ENCODE measurements around the gene ATP1A1.

The ATP1A1 gene

DNA sequence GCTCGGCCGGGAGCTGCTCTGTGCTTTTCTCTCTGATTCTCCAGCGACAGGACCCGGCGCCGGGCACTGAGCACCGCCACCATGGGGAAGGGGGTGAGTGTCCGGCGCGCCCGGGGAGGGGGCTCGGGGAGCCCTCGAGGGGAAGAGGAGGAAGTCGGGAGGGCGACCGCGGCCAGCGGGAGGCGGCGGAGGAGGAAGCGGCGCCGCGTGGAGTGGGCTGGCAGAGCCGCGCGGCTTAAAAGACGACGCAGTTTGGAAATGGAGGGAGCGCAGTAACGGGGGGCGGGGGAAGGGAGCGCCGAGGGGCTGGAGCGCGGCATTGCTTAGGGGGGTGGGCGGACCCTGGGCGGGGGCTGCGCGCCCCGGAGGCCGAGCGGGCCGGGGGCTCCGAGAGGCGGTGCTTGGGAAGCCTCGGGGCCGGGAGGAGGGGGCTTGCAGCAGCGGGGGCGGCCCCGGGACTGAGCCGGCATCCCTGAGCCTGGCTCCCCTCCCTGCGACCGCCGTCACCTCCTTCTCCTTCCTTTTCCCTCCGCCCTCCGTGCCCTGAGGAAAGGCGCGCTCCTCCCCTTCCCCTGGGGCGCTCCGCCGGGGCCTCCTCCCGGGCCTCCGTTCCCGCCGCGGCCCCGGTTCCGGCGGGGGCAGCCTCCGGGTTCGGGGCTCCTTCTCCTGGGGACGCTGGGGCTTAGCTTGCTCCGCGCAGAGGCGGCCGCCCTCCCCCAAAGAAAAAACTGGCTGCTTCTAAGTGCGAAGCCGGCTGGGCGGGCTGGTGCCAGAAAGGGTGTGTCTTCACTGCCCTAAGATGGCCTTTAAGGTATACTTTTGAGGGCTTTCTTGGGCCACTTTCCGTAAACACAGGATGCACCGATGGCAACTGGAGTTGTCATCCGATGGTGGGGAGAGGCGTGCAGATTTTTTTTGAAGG is 648 bp downstream of the ATP1A1 start:
- peak; percentile 53 for DNase-seq

DNA sequence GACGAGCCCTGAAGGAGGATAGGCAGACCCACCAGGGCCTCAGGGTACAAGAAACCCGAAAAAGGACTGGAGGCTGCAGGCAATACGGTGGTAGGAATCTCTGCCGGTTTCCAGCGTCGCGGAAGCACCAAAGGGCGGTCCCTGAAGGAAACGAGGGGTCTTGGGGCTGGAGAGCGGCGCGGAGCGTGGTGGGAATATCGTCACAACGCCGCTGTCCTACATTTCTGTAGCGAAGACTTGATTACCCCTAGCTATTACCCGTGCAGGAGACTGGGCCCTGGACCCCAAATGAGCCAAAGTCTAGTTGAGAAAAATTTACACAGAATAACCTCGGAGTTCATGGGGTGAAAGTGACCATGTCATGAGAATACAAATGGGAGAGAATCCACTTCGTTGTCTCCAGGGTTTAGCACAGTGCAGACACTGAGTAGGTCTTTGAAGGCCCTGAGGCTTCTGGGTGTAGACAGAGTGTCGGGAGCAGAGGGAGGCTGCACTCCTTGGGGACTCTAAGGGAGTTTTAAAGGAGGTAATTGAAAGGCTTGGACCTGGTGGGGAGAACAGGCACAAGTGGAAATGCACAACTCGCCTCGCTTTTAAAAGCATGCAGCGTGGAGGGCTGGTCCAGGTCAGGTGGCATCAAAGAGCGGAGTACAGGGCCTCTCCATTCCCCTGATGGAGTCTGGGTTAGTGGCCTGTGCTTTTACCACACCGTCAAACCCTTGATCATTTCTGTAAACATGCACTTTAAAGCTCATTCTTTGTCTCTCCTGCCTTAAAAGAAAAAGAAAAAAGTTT is 1.5 kb downstream of the ATP1A1 start:
- DNase-seq = peak; percentile 8

DNA sequence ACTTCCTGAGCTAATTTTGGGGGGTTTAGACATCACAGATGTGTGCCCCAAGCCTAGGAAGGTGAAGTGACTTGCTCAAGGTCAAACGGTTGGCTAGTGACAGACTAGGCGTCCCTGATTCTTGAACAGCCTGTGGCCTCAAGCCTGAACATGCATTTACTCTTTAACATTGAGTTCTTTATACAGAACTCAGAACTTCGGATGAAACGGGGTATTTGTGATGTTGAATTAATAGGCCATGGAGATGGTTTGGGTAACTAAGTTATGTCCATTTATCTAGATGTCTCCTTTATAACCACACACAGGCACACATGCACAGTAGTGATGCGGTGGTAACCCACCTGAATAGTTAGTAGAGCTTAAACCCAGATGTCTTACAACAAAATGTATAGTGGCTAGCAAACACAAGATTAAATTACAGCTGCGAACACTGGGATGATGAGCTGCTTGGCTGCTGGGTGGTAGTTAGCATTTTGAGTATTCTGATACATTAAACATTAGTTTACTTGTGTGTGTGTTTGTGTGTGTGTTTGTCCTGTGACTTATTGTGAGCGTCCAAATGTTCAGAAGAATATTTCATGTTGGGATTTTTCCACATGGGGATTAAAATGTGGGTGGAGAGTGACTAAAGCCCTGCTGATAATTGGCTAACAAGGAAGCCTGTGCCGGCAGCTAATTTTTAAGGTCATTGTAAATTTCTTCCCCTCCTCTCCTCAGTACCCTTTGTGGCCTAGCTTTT is 2.3 kb downstream of the ATP1A1 start:
- DNase-seq = no peak

DNA sequence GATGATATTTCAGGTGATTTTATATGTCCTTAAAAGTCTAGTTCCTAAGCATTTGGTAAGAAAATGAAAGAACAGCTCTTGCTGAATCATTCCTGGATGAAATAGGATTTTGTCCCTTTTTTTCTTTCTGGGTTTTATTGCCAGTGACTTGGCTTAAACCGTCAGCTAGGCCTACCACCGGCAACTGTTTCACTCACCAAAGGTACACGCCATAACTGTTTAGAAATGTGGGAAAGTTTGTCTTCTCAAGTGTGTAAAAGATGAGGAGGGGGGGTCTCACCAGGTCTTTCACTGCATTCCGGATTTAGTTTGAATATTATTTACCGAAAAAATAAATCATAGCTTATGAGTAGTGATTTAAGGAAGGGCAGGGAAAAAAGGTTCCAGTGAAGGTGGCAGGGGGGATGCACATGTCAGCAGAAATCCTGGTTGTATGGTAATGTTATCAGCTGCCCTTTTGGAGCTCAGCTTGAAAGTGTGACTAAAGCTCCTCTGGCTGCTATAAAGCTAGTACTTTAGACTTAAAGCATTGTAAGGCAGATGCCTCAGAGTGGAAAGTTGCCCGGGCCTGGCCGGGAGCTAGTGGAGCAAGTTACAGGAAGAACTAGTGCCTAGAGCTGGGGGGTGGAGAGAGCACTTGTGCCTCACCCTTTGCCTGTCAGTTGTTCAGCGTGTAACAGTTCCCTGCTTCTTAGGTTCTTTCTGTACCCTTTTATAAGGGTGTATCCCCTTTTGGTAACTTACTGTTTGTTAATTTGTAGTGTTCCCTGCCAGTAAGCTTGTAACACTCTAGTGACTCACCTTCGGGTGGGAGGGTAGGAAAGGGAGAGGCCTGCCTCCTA is 3.1 kb downstream of the ATP1A1 start:
- DNase-seq = peak; percentile 23

DNA sequence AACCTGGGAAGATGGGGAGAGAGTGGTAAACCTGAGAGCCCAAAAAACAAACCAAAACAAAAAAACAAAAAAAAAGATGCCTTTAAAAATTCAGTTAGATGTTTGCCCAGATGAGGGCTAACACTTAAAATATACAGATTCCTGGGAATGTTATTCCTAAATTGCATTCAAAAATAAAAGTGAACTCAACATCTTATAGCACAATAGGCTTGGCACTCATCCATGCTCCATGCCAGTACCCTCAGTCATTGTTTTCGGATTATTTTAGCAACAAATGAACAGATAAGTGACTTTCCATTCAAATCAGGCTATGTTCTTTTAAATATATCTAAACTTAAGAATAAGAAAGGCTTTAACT is 3.7 kb downstream of the ATP1A1 start:
- DNase-seq = no peak

DNA sequence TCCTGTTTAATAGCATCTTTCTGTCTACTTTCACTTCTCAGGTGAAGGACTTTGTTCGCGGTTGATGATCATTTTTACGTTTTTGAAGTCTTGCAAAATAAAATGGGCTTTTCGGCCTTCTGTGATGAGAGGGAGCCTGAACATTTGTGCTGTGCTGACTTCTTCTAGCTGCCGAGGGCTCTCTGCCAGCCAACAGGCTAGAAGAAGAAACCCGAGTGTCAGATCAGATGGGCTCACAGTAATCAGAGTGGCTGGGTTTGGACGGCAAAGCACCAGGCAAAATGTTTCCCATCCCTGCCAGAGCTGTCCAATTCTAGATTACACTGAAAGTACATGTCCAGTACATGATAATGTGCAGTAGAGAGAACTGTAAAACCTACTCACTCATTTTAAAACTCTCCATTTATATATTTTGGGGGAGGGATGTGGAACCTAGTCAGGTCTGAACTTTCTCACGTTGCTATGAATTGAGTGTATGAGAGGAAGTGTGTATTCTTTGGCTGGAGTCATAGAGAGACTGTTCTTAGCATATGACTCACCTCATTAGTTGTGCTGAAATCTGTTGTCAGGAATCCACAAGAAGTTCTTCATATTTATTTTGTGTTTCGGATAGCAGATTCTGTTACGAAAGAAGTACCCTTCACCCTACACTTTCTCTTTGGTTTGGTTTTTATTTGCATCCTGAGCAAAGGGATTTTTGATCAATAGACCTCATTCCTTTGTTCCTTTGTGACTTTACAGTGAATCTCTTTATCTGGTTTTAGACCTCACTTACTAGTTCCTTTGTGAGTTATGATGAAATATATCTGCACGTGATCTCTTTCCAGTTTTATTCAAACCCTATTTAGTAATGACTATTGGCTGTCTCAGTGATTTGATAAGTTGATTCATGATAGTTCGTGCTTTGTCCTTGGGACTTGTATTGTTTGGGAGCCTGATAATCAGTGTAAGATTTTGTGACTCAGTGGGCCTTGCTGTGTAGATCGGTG is 4.8 kb downstream of the ATP1A1 start:
- peak; percentile 22 for DNase-seq

DNA sequence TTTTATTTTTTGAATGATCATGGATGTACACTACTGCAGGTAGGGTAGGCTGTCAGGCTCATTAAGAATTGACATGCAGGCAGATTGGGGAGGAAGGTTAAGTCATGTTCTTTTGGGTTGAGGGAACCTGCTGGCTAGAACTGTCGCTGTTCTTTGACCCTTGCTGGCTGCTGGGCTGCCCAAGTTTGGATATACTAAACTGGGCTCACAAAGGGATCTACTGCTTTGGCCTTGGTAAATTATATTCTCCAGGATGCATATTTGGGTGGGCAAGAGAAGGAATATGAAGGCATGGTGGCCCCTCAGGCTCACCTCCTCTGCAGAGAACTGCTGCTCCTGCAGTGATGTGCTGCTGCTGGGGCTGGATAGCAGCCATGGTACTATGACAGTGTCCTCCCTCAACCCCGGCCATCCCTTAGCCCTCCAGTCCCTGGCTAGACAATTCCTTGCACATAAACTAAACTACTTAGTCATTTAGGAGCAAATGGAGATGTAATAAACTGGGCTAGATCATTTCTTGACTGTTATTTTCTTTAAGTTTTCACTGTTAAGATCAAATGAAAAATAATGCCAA is 6.1 kb downstream of the ATP1A1 start:
- DNase-seq = no peak

DNA sequence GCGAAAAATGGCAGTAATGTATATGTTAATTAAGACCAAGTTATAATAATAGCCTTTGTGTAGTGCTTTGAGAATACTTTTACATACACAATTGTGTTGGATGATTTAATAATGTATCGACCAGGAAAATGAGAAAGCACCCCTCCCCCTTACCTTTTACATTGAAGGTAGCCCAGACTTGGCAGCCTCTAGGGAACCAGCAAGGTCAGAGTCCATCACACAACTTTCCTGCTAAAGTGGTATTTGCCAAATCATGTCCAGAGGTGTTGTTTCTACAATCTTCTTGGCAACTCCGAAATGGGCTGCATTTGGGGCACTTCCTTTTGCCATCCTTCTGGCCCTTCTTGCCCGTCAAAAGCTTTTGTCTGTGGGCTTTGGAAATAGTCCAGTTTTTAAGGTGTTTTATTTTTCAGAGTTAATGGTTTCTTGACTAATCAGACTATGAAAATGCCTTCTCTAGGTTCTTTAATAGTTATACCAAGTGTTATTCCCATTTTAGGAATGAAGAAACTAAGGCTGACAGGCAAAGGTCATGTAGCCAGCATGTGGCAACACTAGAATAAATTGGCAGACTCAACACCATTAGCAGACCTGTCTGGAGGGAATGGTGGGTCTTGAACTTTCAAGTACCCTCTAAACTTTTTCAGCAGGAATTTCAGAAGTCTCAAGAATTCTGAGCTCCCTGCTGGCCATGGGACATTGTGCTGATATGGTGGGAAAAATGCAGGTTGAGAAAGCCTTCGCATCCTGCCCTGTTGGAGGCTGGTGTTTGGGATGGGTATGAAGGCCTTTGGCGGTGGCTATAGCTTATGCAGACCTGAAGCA is 6.8 kb downstream of the ATP1A1 start:
- DNase-seq = no peak

DNA sequence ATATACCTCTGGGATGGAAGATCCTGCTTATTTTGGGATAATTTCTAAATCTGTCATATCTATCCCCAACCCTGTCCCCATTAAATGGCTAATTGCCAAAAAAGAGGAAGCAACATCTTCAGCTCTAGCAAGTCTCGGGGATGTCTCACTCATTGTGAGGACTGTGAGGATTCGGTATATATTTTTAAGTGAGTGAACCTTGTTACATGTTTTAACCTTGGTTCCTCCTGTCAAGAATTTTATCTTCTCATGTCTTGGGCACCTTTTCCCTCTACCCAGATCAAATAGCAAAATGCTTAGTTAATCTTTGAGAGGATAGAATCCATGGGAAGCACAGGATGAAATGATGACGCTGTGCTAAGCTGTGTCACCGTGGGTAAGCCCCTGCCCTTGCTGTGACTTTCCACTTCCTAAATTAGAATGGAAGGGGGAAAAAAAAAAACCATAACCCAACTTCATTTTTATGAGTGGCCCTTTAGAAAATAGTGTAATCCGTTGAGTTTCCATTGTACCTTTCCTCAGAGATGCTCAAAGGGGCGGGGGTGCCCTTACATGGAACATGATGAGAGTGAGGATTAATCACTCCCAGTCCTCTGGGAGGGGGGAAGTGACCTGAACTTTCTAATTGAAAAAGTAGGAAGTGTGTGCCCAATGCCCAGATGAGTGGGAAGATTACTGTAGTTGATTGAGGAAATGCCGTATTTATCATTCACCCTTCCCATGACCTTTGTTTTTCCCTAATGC is 7.6 kb downstream of the ATP1A1 start:
- DNase-seq = no peak

DNA sequence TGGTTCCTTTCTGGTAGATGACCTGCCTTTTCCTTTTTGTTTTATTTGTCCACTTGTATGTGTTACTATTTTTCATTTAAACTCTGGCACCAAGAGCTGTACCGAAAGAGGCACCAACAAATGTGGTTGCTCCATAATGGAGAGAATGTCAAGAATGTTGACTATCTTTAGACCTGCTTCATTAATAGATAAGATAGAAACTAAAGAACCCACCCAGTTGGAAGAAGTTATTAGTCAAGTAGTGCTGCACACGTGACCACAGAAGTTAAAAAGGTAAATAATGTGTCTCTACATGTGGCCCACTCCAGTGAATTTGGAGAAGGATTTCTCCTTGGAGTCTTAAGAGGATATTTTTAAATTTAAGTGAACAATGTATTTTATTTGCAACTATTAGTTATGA is 9.3 kb downstream of the ATP1A1 start:
- no peak for DNase-seq

DNA sequence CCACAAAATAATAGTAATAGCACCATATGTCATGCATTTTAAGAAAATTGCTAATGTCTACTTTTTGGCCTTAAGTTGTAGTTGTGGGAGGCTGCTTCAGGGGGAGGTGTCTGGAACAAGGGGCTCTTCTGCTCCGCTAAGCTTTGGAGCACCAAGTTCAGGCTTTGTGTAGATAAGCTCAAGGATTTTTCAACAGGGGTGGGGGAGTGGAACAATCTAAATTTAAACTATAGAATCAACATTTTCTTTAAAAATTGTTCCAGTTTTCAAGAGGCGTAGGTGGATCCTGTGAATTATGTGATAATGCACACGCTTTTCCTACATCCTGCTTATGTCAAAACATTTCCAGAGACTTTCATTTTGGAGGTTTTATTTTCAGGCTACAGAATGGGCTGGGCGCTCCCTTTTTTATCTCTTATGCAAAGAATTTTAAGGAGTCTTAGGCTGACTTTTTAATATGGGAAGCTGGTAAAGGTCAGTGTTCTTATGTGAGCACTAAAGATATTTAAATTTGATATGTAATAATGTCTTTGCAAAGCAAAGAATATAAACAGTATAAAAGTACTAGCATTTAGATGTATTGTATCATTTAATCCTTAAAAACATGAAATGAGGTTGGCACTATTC is 9.9 kb downstream of the ATP1A1 start:
- no peak for DNase-seq

DNA sequence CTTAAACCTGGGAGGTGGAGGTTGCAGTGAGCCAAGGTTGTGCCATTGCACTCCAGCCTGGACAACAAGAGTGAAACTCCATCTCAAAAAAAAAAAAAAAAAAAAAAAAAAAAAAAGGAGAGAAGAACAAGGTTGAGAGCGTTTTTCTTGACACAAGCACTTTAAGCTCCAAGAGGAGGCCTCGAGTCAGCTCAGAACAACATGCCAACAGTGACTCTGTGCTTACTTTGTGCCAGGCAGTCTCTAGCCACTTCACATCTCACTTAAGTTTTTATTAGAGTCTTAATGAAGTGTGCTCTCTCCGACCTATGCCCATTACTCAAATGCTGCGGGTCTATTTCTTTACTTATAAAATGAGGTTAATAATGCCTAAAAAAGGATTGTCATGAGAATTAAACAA is 13.0 kb downstream of the ATP1A1 start:
- DNase-seq = no peak

DNA sequence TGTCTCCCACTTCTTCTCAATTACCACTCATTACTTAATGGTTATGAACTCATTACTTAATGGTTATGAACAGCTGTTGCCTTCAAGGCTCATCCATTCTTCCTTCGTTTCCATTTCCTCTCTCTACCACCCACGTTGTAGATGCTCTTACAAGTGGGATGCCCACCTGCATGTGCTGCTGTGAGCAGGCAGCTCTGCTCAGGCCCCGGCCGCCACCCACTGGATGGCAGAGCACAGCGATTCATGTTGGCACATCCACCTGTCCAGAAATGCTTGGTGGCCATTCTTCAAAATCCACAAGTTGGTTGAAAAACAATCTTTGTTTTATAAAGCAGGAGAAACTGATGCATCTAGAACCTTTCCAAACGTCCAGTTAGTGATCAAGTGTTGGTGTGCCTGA is 14.5 kb downstream of the ATP1A1 start:
- DNase-seq = no peak

DNA sequence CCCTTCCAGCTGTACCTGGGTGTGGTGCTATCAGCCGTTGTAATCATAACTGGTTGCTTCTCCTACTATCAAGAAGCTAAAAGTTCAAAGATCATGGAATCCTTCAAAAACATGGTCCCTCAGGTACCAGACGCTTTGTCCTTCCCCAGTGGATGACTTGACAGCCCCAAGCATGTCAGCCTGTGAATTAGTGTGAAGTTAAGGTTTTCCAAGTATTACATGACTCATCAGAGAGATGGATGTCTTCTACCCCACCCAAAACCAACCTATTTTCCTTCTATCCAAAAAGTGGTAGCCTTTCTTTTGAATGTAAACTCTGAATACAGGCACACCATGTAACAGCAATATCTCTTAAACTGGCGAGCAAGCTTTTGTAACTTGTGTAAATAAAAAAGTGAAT is 15.1 kb downstream of the ATP1A1 start:
- no peak for DNase-seq

DNA sequence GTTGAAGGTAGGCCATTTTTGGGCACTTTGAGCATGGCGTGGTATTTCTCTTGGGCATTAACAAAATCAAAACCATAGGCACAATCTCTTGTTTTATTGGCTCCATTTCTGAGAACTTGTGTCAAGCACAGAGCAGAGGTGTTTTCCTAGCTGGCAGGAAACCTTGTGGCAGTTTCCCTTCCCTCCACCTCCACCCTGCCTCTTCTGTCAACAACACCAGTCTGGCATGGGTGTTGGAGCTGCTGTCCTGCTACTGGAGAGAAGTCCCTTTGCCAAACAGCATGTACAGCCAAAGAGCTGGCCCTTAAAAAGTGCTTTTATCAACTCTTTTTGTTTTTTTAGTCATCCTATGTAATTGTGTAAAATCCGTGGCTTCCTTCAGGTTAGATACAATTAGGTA is 16.0 kb downstream of the ATP1A1 start:
- no peak for DNase-seq

DNA sequence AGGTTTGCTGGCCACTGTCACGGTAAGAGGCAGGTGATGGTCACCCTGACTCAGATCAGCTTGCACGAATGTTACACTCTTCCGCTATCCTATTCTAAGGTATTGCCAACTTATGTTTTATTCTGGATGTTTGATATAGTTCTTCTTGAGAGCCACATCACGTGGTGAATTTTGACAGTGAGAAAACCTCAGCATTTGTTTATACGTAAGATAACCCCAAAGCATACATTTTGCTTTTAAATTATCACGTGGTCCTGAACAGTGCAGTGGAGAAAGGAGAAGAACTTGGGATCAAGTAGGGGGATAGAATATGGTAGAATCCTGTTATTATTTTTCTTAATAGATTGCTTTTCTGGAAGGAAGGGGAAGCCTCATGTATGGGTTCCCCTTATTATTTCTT is 16.6 kb downstream of the ATP1A1 start:
- DNase-seq = no peak

DNA sequence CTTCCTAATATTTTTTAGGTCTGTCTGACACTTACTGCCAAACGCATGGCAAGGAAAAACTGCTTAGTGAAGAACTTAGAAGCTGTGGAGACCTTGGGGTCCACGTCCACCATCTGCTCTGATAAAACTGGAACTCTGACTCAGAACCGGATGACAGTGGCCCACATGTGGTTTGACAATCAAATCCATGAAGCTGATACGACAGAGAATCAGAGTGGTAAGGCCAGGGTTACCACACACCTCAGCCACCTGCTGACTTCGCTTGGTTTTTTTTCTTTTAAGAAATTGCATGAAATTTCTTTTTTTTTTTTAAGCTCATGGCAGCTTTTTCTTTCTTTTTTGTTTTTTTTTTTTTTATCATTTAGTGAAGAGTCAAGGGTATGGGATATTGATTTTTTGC is 17.2 kb downstream of the ATP1A1 start:
- peak; percentile 23 for DNase-seq

DNA sequence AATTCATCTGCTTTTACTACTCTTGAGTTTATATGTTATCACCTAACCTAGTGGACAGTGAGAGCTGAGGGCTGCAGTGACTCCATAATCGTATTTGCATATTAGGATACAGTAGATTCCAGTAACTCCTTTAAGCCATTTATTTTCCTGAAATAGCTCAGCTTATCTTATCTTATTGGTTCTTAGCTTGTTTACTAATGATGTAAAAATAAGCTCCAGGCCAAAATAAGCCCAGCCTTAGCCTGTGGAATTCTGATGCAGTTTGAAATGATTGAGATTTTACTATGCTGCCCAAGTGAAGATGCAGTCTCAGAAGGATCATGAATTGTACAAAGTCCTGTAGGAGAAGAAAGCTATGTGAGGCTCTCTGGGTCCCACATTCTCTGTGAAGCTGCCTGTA is 18.1 kb downstream of the ATP1A1 start:
- no peak for DNase-seq
